IPS-15b (cell line): Measurements from ENCODE around the gene GABARAPL1.
"Not testable (repeated sequence)": the region's sequence is repeated elsewhere in the genome, so short reads cannot be mapped to it uniquely, and the experiment has no call there.

ENCODE experiments used
- H3K27me3 ChIP-seq: one replicate; pipeline ENCODE4 v1.6.1; 2013; ENCODE audit warnings: low read length; ENCODE audit not compliant: control insufficient read depth, insufficient read depth
- H3K36me3 ChIP-seq: one replicate; pipeline ENCODE4 v1.6.1; 2013; ENCODE audit warnings: low read length; ENCODE audit not compliant: control insufficient read depth, insufficient read depth
- H3K4me1 ChIP-seq: one replicate; pipeline ENCODE4 v1.6.1; 2013; ENCODE audit warnings: mild to moderate bottlenecking, low read length; ENCODE audit not compliant: control insufficient read depth, insufficient read depth
- H3K4me3 ChIP-seq: one replicate; pipeline ENCODE4 v1.5.1; 2013; ENCODE audit warnings: low read depth, low read length
- H3K9ac ChIP-seq: one replicate; pipeline ENCODE4 v1.6.1; 2013; ENCODE audit warnings: low read depth, mild to moderate bottlenecking, low read length
- H3K9me3 ChIP-seq: one replicate; pipeline ENCODE4 v1.6.1; 2013; ENCODE audit warnings: mild to moderate bottlenecking, low read length; ENCODE audit not compliant: control insufficient read depth, insufficient read depth

GABARAPL1 gene

DNA sequence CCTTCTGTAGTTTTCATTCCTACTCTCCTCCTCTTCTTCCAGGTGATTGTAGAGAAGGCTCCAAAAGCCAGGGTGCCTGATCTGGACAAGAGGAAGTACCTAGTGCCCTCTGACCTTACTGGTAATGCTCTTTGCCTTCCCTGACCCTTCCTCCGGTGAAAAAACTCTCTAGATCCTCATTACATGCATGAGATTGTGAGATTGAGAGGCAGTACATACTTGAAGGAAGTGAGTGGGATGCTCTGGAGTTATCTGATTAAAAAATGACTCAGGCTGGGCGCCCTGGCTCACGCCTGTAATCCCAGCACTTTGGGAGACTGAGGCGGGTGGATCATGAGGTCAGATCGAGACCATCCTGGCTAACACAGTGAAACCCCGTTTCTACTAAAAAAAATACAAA, 5.3 kb downstream of the GABARAPL1 start:
- peaks cover 9% of the 10 kb centered on the region for H3K4me1 ChIP-seq
- no peak overlapping the region for H3K9ac ChIP-seq
- peaks cover 22% of the 10 kb centered on the region for H3K36me3 ChIP-seq
- no peaks in the 10 kb centered on the region for H3K9me3 ChIP-seq
- H3K4me3 ChIP-seq = no peak overlapping the region
- no peaks in the 10 kb centered on the region for H3K27me3 ChIP-seq

DNA sequence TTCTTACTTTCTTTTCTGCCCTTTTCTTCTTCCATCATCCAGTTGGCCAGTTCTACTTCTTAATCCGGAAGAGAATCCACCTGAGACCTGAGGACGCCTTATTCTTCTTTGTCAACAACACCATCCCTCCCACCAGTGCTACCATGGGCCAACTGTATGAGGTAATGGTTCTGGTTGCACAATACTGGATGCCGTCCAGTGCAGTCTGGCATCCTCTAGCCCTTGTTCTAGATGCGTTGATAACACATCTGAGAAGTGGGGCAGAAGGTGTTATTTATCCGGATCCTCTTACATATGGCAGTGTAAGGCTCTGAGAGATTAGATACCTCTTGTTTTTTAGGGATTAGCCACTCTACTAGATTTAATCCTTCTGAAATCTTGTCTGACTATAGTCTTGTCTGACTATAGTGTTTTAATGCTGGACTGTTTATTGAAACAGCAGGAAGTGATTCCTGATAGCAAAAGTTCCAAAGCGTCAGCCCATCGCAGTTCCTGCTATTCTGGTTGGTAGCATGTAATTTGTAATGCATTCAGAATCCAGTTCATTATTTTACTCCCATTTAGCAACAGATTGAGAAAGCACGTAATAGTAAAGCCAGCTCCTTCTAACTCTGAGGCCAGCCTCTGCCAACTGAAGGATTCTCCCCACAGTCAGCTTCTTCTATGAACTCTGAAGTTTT, 7.9 kb downstream of the GABARAPL1 start:
- H3K27me3 ChIP-seq = no peaks in the 10 kb centered on the region
- H3K9me3 ChIP-seq = no peaks in the 10 kb centered on the region
- no peak overlapping the region for H3K4me3 ChIP-seq
- H3K4me1 ChIP-seq = peaks cover under 1% of the 10 kb centered on the region
- H3K36me3 ChIP-seq = peaks cover 29% of the 10 kb centered on the region
- no peak overlapping the region for H3K9ac ChIP-seq

DNA sequence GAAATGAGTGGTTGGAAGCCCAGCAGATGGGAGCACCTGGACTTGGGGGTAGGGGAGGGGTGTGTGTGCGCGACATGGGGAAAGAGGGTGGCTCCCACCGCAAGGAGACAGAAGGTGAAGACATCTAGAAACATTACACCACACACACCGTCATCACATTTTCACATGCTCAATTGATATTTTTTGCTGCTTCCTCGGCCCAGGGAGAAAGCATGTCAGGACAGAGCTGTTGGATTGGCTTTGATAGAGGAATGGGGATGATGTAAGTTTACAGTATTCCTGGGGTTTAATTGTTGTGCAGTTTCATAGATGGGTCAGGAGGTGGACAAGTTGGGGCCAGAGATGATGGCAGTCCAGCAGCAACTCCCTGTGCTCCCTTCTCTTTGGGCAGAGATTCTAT, 9.2 kb downstream of the GABARAPL1 start:
- peaks cover 29% of the 10 kb centered on the region for H3K36me3 ChIP-seq
- H3K27me3 ChIP-seq = no peaks in the 10 kb centered on the region
- H3K9me3 ChIP-seq = no peaks in the 10 kb centered on the region
- no peaks in the 10 kb centered on the region for H3K4me1 ChIP-seq
- no peak overlapping the region for H3K9ac ChIP-seq
- no peak overlapping the region for H3K4me3 ChIP-seq

DNA sequence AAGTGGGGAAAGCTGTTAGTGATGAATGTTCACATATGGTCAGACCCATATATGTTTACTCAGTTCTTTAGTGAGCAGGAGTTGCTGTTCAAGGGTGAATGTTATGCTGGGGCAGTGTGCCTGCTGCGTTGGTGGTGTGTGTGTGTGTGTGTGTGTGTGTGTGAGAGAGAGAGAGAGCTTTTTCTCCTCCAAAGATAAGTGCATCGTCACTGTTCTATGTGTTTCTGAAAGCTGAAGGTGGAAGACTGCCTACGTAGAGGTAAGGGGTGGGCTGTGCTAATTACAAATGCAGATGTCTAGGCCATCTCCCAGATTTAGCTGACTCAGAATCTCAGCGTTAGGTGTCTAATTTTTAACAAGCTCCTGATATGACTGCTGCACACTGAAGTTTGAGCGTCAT, 10.5 kb downstream of the GABARAPL1 start:
- Histone ChIP-seq H3K9ac (no peak overlapping the region), H3K4me3 (no peak overlapping the region), H3K9me3 (no peaks in the 10 kb centered on the region), H3K4me1 (no peaks in the 10 kb centered on the region), H3K27me3 (no peaks in the 10 kb centered on the region), H3K36me3 (peaks cover 29% of the 10 kb centered on the region)

DNA sequence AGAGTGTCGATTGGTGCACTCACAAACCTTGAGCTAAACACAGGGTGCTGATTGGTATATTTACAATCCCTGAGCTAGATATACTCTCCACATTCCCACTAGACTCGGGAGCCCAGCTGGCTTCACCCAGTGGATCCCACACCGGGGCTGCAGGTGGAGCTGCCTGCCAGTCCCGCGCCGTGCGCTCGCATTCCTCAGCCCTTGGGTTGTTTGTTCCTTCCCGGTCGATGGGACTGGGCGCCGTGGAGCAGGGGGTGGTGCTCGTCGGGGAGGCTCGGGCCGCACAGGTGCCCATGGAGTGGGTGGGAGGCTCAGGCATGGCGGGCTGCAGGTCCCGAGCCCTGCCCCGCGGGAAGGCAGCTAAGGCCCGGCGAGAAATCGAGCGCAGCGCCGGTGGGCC, 12.7 kb downstream of the GABARAPL1 start:
- H3K27me3 ChIP-seq, H3K9me3 ChIP-seq, H3K4me1 ChIP-seq, H3K4me3 ChIP-seq, H3K9ac ChIP-seq: not testable (repeated sequence)
- peaks cover 27% of the 10 kb centered on the region for H3K36me3 ChIP-seq

DNA sequence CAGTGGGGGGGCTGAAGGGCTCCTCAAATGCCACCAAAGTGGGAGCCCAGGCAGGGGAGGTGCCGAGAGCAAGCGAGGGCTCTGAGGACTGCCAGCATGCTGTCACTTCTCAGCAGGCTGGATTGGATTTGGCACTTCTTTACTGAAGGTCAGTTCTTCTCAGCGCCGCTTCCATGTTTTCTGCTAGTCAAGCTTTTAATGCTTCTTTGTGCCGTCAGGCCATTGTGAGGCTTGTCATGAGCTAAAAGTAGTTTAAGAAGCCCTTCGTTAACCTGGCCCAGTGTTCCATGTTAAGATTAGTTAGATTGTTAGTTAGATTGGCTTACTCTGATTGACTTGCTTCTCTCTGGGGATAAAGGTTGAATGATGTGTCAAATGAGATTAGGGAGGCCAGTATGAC, 13.4 kb downstream of the GABARAPL1 start:
- Histone ChIP-seq H3K4me3 (no peak overlapping the region), H3K9ac (no peak overlapping the region), H3K36me3 (peaks cover 24% of the 10 kb centered on the region), H3K27me3 (no peaks in the 10 kb centered on the region), H3K9me3 (no peaks in the 10 kb centered on the region), H3K4me1 (no peaks in the 10 kb centered on the region)

DNA sequence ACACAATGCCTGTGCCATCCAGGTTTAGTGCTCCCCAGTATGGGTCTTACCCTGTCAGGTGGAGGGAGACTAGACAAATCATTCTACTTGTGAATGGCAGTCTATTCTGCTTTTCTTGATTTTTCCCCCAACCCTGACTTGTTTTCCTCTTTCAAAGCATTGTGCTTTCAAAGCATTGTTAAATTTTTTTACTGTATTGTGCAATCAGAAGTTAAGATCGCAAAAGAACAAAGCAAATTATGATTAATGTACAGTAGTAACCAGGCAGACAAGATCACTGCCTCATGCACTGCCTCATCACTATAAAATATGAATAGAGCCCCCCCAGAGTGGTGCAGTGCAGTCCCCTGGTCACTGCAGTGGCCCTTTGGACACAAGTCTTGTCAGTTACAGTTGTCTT, 14.1 kb downstream of the GABARAPL1 start:
- Histone ChIP-seq H3K4me1 (no peaks in the 10 kb centered on the region), H3K9me3 (no peaks in the 10 kb centered on the region), H3K36me3 (peaks cover 19% of the 10 kb centered on the region), H3K27me3 (no peaks in the 10 kb centered on the region), H3K9ac (no peak overlapping the region), H3K4me3 (no peak overlapping the region)

DNA sequence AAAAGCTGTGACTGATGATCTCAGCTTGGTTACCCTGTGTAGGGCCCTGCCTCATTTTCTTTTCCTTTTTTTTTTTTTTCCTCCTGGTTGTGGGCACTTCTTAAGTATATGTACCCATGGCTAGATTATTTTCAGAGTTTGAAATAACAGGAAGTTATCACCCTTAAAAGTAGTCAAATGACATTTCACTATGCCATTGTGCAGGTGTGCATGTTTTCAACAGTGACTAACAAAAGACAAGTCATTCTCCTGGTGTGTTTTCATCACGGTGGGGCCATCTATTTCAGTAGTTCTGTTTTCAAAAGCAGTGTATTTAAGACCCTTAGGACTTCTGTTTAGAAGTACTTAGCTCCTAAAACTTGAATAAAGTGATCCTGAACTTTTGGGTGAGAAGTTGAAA, 15.0 kb downstream of the GABARAPL1 start:
- H3K27me3 ChIP-seq = no peaks in the 10 kb centered on the region
- no peaks in the 10 kb centered on the region for H3K9me3 ChIP-seq
- H3K36me3 ChIP-seq = peaks cover 10% of the 10 kb centered on the region
- no peaks in the 10 kb centered on the region for H3K4me1 ChIP-seq
- no peak overlapping the region for H3K9ac ChIP-seq
- H3K4me3 ChIP-seq = no peak overlapping the region

DNA sequence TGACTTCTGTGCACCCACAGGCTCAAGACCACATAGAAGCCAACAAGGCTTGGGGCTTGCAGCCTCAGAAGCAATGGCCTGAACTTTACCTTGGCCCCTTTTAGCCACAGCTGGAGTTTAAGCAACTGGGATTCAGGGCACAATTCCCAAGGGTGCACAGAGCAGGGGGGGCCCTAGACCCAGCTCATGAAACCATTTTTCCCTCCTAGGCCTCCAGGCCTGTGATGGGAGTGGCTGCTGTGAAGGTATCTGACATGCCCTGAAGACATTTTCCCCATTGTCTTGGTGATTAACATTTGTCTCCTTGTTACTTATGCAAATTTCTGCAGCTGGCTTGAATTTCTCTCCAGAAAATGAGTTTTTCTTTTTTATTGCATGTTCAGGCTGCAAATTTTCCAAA, 21.9 kb downstream of the GABARAPL1 start:
- H3K27me3 ChIP-seq = no peaks in the 10 kb centered on the region
- no peaks in the 10 kb centered on the region for H3K36me3 ChIP-seq
- peaks cover 6% of the 10 kb centered on the region for H3K9me3 ChIP-seq
- H3K9ac ChIP-seq = no peak overlapping the region
- H3K4me1 ChIP-seq = no peaks in the 10 kb centered on the region
- H3K4me3 ChIP-seq = no peak overlapping the region

DNA sequence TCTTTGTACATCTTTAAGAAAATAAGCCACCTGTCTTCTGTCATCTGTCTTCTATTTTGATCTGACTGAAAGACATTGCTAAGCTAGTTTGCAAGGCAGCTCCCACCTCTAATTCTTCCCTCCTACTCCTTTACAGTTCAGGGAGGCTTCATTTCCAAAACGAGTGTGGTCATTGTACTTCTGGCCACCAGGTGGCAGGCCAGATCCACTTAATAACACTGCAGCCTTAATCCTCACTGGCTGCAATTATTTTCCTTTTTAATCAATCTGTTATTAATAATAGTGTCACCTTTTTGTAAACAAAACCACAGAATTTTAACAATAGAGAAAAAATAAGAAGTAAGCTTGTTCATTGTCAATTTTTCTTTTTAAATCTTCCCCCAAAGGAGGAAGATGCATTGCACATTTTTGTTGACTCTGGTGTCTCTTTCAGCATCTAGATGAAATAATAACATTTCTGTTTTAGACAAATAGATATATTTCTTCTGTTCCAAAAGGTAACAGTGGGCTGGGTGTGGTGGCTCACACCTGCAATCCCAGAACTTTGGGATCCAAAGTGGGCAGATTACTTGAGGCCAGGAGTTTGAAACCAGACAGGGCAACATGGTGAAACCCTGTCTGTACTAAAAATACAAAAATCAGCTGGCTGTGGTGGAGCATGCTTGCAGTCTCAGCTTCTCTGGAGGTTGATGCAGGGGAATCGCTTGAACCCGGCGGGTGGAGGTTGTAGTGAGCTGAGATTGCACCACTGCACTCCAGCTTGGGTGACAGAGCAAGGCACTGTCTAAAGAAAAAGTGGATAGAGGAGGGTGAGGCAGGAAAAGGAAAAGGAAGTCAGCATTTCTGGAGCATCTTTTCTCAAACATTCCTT, 23.3 kb downstream of the GABARAPL1 start:
- H3K27me3 ChIP-seq = no peaks in the 10 kb centered on the region
- H3K9me3 ChIP-seq = peaks cover 6% of the 10 kb centered on the region
- H3K36me3 ChIP-seq = no peaks in the 10 kb centered on the region
- H3K4me3 ChIP-seq = no peak overlapping the region
- no peaks in the 10 kb centered on the region for H3K4me1 ChIP-seq
- no peak overlapping the region for H3K9ac ChIP-seq

DNA sequence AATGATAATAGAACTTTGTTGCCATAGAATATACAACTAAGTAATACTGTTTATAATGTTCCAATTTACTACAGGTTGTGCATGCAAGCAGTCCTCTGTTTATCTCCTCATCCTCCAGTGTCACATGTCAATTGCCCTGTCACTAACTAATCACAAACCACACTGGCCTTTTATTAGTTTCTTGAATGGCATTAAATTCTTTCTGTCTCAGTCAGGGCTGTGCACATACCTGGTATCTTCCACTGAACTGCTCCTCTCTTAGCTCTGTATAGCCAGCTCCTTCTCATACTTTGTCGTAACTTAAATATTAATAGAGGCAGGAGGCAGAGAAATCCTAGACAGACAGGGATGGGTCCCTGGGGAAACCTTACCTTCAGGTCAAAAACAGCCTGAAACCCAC, 24.0 kb downstream of the GABARAPL1 start:
- H3K36me3 ChIP-seq = no peaks in the 10 kb centered on the region
- no peak overlapping the region for H3K9ac ChIP-seq
- H3K4me3 ChIP-seq = no peak overlapping the region
- H3K27me3 ChIP-seq = no peaks in the 10 kb centered on the region
- H3K9me3 ChIP-seq = peaks cover 6% of the 10 kb centered on the region
- H3K4me1 ChIP-seq = peaks cover 3% of the 10 kb centered on the region

DNA sequence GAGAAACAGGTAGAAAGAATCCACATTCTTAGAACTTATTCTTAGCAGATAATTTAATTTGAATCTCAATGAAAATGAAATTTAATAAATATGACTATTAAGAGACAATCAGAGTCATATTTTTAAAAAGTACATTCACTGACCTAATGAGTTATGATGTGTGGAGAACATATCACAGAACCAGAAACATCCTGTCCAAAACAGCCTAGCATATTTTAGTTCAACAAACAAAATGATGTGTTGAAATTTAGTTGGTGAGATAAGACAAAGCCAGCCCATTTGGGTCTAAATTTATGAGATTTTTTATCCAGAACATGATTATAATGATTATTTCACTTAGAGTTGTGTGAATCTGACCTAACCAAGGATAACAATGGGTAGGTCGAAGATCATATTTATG, 25.8 kb downstream of the GABARAPL1 start:
- Histone ChIP-seq H3K9ac (no peak overlapping the region), H3K36me3 (no peaks in the 10 kb centered on the region), H3K4me3 (no peak overlapping the region), H3K9me3 (peaks cover 6% of the 10 kb centered on the region), H3K27me3 (no peaks in the 10 kb centered on the region), H3K4me1 (peaks cover 3% of the 10 kb centered on the region)
